ENCODE measurements around the gene CFAP73. TPM values are rescaled to one million over a fixed set of nuclear protein-coding genes. Genes with fewer than 3 reads are reported as not detected.
"Not testable (repeated sequence)": the region's sequence is repeated elsewhere in the genome, so short reads cannot be mapped to it uniquely, and the experiment has no call there.

CFAP73 gene
- total RNA-seq, 1 experiment from 2014 or later = not detected

- Mint-ChIP-seq H3K27me3 (ENCODE audit: insufficient read depth, unreplicated experiment) (no peaks in the 10 kb centered on the region), H3K4me1 (ENCODE audit: insufficient read depth, unreplicated experiment) (peaks cover 6% of the 10 kb centered on the region), H3K36me3 (ENCODE audit: insufficient read depth, unreplicated experiment) (no peaks in the 10 kb centered on the region), H3K4me3 (ENCODE audit: unreplicated experiment) (no peak overlapping the region), H3K9me3 (ENCODE audit: unreplicated experiment) (no peaks in the 10 kb centered on the region), H3K27ac (ENCODE audit: low read depth, unreplicated experiment) (no peak overlapping the region)
- no TSS peak for BruUV-seq (replicated peaks)
- no peak for DNase-seq (ENCODE audit: unreplicated experiment)
- intact Hi-C loops (cut with micrococcal nuclease) = no loop called here
- TF ChIP-seq CTCF (IDR thresholded peaks at IDR 0.05; ENCODE audit: unreplicated experiment) = no peak
- ChIA-PET CTCF (no interaction called here), POLR2A (no interaction called here)
Observed at GRCh38 chr12:113202300-113203075, 53.0 kb downstream of the CFAP73 start.

GRCh38 chr12:113203852-113204760, 54.6 kb downstream of the CFAP73 start:
- intact Hi-C loops (cut with micrococcal nuclease) = no loop called here
- Mint-ChIP-seq H3K36me3 (ENCODE audit: insufficient read depth, unreplicated experiment) (no peaks in the 10 kb centered on the region), H3K27me3 (ENCODE audit: insufficient read depth, unreplicated experiment) (no peaks in the 10 kb centered on the region), H3K4me1 (ENCODE audit: insufficient read depth, unreplicated experiment) (no peaks in the 10 kb centered on the region), H3K27ac (ENCODE audit: low read depth, unreplicated experiment) (no peak overlapping the region), H3K4me3 (ENCODE audit: unreplicated experiment) (no peak overlapping the region), H3K9me3 (ENCODE audit: unreplicated experiment) (no peaks in the 10 kb centered on the region)
- DNase-seq (ENCODE audit: unreplicated experiment) = no peak
- BruUV-seq (replicated peaks) = no TSS peak
- ChIA-PET POLR2A (interaction anchor here (0.8 to 1.3 kb wide), 3 partner anchors 11 to 19 kb away, joined by 3 to 4 read pairs (median 3); no protein-coding TSS in a partner anchor), CTCF (interaction anchor here (1.0 to 2.2 kb wide), 3 partner anchors 9 to 222 kb away, joined by 4 to 8 read pairs (median 6); no protein-coding TSS in a partner anchor)
- no peak for TF ChIP-seq CTCF (IDR thresholded peaks at IDR 0.05; ENCODE audit: unreplicated experiment)

GRCh38 chr12:113204804-113205203, 55.3 kb downstream of the CFAP73 start:
- no TSS peak for BruUV-seq (replicated peaks)
- CTCF ChIA-PET = interaction anchor here (0.7 to 2.2 kb wide), 4 partner anchors 10 to 278 kb away, joined by 3 to 8 read pairs (median 5); no protein-coding TSS in a partner anchor
- no peak for TF ChIP-seq CTCF (IDR thresholded peaks at IDR 0.05; ENCODE audit: unreplicated experiment)
- H3K27ac Mint-ChIP-seq (ENCODE audit: low read depth, unreplicated experiment) = no peak overlapping the region
- intact Hi-C loops (cut with micrococcal nuclease) = no loop called here
- POLR2A ChIA-PET = interaction anchor here (0.7 to 1.5 kb wide), 5 partner anchors 10 to 20 kb away, joined by 3 to 6 read pairs (median 3); partner anchors contain the start of genes DDX54 and TPCN1
- H3K4me1 Mint-ChIP-seq (ENCODE audit: insufficient read depth, unreplicated experiment) = no peaks in the 10 kb centered on the region
- DNase-seq (ENCODE audit: unreplicated experiment) = no peak
- no peak overlapping the region for H3K4me3 Mint-ChIP-seq (ENCODE audit: unreplicated experiment)
- H3K9me3 Mint-ChIP-seq (ENCODE audit: unreplicated experiment) = no peaks in the 10 kb centered on the region
- H3K36me3 Mint-ChIP-seq (ENCODE audit: insufficient read depth, unreplicated experiment) = no peaks in the 10 kb centered on the region
- H3K27me3 Mint-ChIP-seq (ENCODE audit: insufficient read depth, unreplicated experiment) = no peaks in the 10 kb centered on the region

GRCh38 chr12:113206802-113207201, 57.3 kb downstream of the CFAP73 start:
- DNase-seq (ENCODE audit: unreplicated experiment); POLR2A ChIA-PET; H3K36me3 Mint-ChIP-seq (ENCODE audit: insufficient read depth, unreplicated experiment); H3K27me3 Mint-ChIP-seq (ENCODE audit: insufficient read depth, unreplicated experiment); H3K27ac Mint-ChIP-seq (ENCODE audit: low read depth, unreplicated experiment); H3K4me1 Mint-ChIP-seq (ENCODE audit: insufficient read depth, unreplicated experiment); CTCF ChIA-PET; H3K9me3 Mint-ChIP-seq (ENCODE audit: unreplicated experiment); intact Hi-C loops (cut with micrococcal nuclease); H3K4me3 Mint-ChIP-seq (ENCODE audit: unreplicated experiment); BruUV-seq (replicated peaks): not testable (repeated sequence)
